ENCODE measurements around the gene EFCAB13.
"Not testable (repeated sequence)": the region's sequence is repeated elsewhere in the genome, so short reads cannot be mapped to it uniquely, and the experiment has no call there.

DNA sequence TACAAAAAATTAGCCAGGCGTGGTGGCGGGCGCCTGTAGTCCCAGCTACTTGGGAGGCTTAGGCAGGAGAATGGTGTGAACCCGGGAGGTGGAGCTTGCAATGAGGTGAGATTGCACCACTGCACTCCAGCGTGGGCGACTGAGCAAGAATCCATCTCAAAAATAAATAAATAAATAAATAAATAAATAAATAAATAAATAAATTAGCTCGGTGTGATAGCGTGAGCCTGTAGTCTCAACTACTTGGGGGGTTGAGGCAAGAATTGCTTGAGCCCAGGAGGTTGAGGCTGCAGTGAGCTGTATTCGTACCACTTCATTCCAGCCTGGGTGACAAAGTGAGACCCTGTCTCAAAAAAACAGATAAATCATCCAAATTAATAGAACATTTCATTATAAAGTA, 108.5 kb downstream of the EFCAB13 start:
- not testable (repeated sequence) for TF ChIP-seq CTCF, POLR2A (IDR thresholded peaks at IDR 0.05)

Data from right lobe of liver (tissue), 4 donors.